ENCODE data around the gene CCDC124.

- TF ChIP-seq CREB1 (IDR thresholded peaks at IDR 0.05; ENCODE audit: low read depth) (no peak), EGR1 (IDR thresholded peaks at IDR 0.05) (no peak), EP300 (IDR thresholded peaks at IDR 0.05; ENCODE audit: borderline replicate concordance) (no peak), RAD21 (IDR thresholded peaks at IDR 0.05; ENCODE audit: low read depth) (no peak), CEBPB (IDR thresholded peaks at IDR 0.05) (no peak), REST (IDR thresholded peaks at IDR 0.05; ENCODE audit: low read depth) (no peak), YY1 (IDR thresholded peaks at IDR 0.05; ENCODE audit: low read depth) (no peak)
Observed at GRCh38 chr19:17993076-17993813, 60.4 kb downstream of the CCDC124 start.
